Activated naive CD4-positive, alpha-beta T cell treated with anti-CD3 and anti-CD28 coated beads, Interleukin-2, amount 50 U/mL, for 72 hours (primary cell): ENCODE measurements around the gene SLC9B1. TPM values are rescaled to one million over a fixed set of nuclear protein-coding genes. Genes with fewer than 3 reads are reported as not detected.
"Not testable (repeated sequence)": the region's sequence is repeated elsewhere in the genome, so short reads cannot be mapped to it uniquely, and the experiment has no call there.

Source experiments
- ATAC-seq, 2 donors: fragments of 150-1000 bp; cut with Tn5 transposase; 2 replicates each; pipeline ENCODE4 v1.10.0; 2021; ENCODE audit warnings: mild to moderate bottlenecking in 2 of 2, moderate library complexity in 2 of 2
- DNase-seq, 2 donors: peaks; one replicate each; pipeline ENCODE4 v3.0.0; 2021 to 2022; ENCODE audit warnings: low spot score in 2 of 2
- H3K27ac Mint-ChIP-seq, 2 donors: one replicate each; pipeline ENCODE4 v1.8.0; 2022; ENCODE audit warnings: mild to moderate bottlenecking in 2 of 2, mixed read lengths in 2 of 2
- H3K36me3 Mint-ChIP-seq, 2 donors: one replicate each; pipeline ENCODE4 v1.8.0; 2022; ENCODE audit warnings: mixed read lengths in 2 of 2
- H3K9me3 Mint-ChIP-seq, 2 donors: one replicate each; pipeline ENCODE4 v1.8.0; 2022; ENCODE audit warnings: mixed read lengths in 2 of 2
- total RNA-seq, 2 donors: library from RNA; stranded (reverse); gene quantifications; one replicate each; pipeline ENCODE4 v1.2.3, GENCODE V29; 2022

Gene SLC9B1
- total RNA-seq, 2 donors from 2014 or later: 1.4 to 1.8 TPM

GRCh38 chr4:102867278-102868152, 152.0 kb downstream of the SLC9B1 start:
- peaks cover 12 to 58% of the 10 kb centered on the region in 2 donors for H3K36me3 Mint-ChIP-seq
- H3K9me3 Mint-ChIP-seq: peaks cover 0 to 4% of the 10 kb centered on the region in 2 donors
- DNase-seq (no peak), ATAC-seq (no peak)
- H3K27ac Mint-ChIP-seq: peak overlapping the region; percentile 95 to 99

GRCh38 chr4:102865327-102865726, 154.2 kb downstream of the SLC9B1 start:
- peaks cover 16 to 59% of the 10 kb centered on the region in 2 donors for H3K36me3 Mint-ChIP-seq
- DNase-seq, ATAC-seq, H3K27ac Mint-ChIP-seq, H3K9me3 Mint-ChIP-seq: not testable (repeated sequence)

GRCh38 chr4:102862747-102863146, 156.8 kb downstream of the SLC9B1 start:
- no peak for DNase-seq
- no peak for ATAC-seq
- peaks cover 20 to 65% of the 10 kb centered on the region in 2 donors for H3K36me3 Mint-ChIP-seq
- H3K9me3 Mint-ChIP-seq: peaks cover 18 to 24% of the 10 kb centered on the region in 2 donors
- no peak overlapping the region for H3K27ac Mint-ChIP-seq

- DNase-seq (no peak), ATAC-seq (no peak)
- Mint-ChIP-seq H3K27ac (no peak overlapping the region), H3K9me3 (peaks cover 18 to 24% of the 10 kb centered on the region in 2 donors), H3K36me3 (peaks cover 20 to 65% of the 10 kb centered on the region in 2 donors)
These were observed 157.5 kb downstream of the SLC9B1 start for GRCh38 chr4:102862016-102862415.

GRCh38 chr4:102860611-102861324, 158.7 kb downstream of the SLC9B1 start:
- DNase-seq (no peak), ATAC-seq (no peak)
- Mint-ChIP-seq H3K27ac (peak overlapping the region in 1 of 2 donors; percentile 36), H3K36me3 (peaks cover 20 to 53% of the 10 kb centered on the region in 2 donors), H3K9me3 (peaks cover 18 to 24% of the 10 kb centered on the region in 2 donors)

GRCh38 chr4:102858828-102859464, 160.6 kb downstream of the SLC9B1 start:
- DNase-seq: no peak
- Mint-ChIP-seq H3K27ac (no peak overlapping the region), H3K9me3 (peaks cover 18 to 24% of the 10 kb centered on the region in 2 donors), H3K36me3 (peaks cover 20 to 40% of the 10 kb centered on the region in 2 donors)
- ATAC-seq: no peak

Other genes starting within 250 kb of the SLC9B1 start
- 100 to 1,000 TPM; 413 to 496 TPM for gene UBE2D3, start 192.2 kb downstream of the SLC9B1 start, total RNA-seq
- 10 to 100 TPM; 32.2 to 33.8 TPM for gene CISD2, start 150.7 kb downstream of the SLC9B1 start, total RNA-seq
- gene SLC9B2, start 57.1 kb upstream of the SLC9B1 start, total RNA-seq: 10 to 100 TPM; 19.0 to 28.8 TPM
- 10 to 100 TPM; 16.1 to 19.8 TPM for gene BDH2, start 80.1 kb upstream of the SLC9B1 start, total RNA-seq
- 10 to 100 TPM; 49.6 to 65.4 TPM for gene CENPE, start 178.6 kb upstream of the SLC9B1 start, total RNA-seq